Stimulated activated CD4-positive, alpha-beta T cell treated with anti-CD3 and anti-CD28 coated beads, Interleukin-15, amount 100 ng/mL, for 48 hours (primary cell): ENCODE results near the gene ANKRD17.
"Not testable (repeated sequence)": the region's sequence is repeated elsewhere in the genome, so short reads cannot be mapped to it uniquely, and the experiment has no call there.

Experiments used
- DNase-seq, 2 donors: peaks; one replicate each; pipeline ENCODE4 v3.0.0-alpha.2; 2020; ENCODE audit warnings: low read depth in 2 of 2

Gene ANKRD17

GRCh38 chr4:73205482-73205881 is 53.1 kb downstream of the ANKRD17 start:
- no peak for DNase-seq

- DNase-seq, result not testable (repeated sequence)
Observed at GRCh38 chr4:73203976-73204375, 54.6 kb downstream of the ANKRD17 start.

DNA sequence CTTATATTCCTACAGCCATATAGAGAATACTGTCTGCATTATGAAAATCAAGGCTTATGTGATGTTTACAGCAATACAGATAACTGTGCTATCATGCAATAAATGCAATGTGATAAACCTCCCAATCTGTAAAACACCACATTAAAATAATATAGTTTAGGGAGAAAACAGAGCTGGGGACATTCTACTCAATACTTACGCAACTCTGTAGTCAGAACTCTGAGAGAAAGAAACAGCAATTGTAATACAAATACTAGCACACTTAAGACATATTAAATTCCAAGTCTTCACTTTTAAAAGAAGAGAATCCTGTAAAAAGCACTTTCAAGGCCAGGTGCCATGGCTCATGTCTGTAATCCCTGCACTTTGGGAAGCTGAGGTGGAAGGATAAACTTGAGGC is 61.4 kb downstream of the ANKRD17 start:
- DNase-seq, result no peak

DNA sequence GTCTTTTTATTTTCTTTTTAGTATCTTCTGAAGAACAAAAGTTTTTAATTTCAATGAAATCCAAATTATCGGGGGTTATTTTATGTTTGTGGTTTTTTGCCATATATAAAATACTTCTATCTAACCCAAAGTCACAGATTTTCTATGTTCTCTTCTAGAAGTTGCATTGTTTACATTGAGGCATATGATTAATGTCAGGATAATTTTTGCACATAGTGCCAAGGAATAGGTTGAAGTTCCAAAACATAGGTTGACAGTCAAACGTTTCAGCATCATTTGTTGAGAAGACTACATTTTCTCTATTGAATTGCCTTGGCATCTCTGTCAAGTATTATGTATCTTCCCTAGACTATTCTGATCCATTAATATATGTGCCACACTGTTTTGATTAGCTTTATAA is 64.5 kb downstream of the ANKRD17 start:
- no peak for DNase-seq

GRCh38 chr4:73193659-73194058 is 64.9 kb downstream of the ANKRD17 start:
- no peak for DNase-seq

GRCh38 chr4:73193155-73193554 is 65.4 kb downstream of the ANKRD17 start:
- DNase-seq, result no peak

GRCh38 chr4:73189274-73189810 is 69.3 kb downstream of the ANKRD17 start:
- no peak for DNase-seq

GRCh38 chr4:73187325-73187724 is 71.3 kb downstream of the ANKRD17 start:
- DNase-seq, result no peak

DNA sequence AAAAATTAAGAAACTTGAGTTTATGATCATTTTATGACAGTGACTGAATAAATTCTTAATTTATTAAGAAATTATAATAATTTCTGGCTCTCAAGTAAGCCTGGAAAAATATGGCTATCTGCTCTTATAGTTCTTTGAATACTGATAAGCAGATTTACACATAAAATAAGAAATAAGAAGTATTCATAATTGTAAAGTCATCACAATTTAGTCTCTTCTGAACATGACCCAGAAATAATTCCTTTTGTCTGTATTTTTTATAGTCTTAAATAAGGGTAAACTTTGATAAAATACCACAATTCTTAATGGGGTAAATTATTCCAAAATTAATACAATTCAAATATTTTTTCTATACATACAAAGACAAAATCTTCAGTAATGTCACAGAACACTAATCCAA is 72.7 kb downstream of the ANKRD17 start:
- no peak for DNase-seq

- DNase-seq, result no peak
Observed at GRCh38 chr4:73181231-73181630, 77.4 kb downstream of the ANKRD17 start.

DNA sequence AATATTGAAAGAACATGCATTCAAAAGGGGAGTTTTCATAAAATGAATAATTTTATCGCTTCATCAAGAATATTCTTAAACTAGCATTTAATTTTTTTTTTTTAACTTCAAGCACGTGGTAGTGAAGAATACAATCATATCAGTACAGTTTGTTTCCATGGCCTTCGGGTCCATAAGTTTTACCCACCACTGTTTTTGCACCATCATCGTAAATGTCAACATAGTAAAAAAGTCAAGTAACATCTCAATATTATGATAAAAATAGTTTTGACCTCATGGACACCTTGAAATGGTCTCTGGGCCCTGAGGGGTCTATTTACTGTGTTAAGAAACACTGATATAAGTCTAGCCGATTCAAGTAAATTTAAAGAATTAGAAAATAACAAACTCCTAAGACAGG is 80.2 kb downstream of the ANKRD17 start:
- DNase-seq, result no peak

- DNase-seq, result no peak
Observed at GRCh38 chr4:73172161-73172560, 86.4 kb downstream of the ANKRD17 start.

GRCh38 chr4:73170518-73171198 is 87.9 kb downstream of the ANKRD17 start:
- no peak for DNase-seq

DNA sequence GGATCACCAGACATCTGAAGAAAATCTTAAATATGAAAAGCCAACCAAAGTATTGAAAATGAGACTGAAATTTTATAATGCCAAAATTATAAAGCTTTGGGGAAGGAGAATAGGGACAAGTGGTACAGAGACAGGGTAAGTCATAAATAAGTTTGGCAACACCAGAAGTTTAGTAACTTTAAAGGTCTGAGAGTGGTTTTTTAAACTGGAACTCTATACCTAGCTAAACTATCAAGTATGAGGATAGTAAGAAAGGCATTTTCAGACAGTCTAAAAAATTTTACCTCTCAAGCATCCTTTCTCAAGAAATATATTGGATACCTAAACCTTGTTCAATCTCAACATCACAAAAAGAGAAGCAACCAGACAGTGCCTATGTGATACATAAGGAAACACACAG is 92.4 kb downstream of the ANKRD17 start:
- DNase-seq, result no peak

- DNase-seq, result no peak
Observed at GRCh38 chr4:73161527-73162185, 96.9 kb downstream of the ANKRD17 start.

DNA sequence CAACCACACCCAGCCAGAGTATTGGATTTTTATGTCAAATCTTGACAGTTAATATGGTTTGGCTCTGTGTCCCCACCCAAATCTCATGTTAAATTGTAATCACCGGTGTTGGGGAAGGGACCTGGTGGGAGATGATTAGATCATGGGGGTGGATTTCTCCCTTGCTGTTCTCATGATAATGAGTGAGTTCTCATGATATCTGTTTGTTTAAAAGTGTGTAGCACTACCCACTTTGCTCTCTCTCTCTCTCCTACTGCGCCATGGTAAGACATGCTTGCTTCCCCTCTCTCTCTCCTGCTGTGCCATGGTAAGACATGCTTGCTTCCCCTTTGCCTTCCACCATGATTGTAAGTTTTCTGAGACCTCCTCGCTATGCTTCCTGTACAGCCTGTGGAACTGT is 102.2 kb downstream of the ANKRD17 start:
- no peak for DNase-seq

DNA sequence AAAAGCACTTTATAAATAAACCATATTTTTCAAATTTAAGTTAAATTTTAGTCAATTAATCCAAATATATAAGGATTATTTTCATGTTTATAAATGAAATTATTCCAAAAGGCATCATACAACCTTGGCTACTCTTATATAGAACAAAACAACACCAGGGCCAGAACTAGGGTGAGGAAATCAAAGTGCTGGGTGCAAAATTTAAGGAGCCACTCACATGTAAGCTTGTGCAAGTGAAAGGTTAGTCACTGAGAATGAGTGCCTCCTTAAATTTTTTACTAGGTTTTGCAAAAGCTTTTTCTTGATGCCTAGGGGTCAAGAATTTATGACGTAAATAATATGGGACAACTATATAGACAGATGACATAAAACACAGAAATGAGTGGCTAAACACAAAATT is 105.7 kb downstream of the ANKRD17 start:
- no peak for DNase-seq

GRCh38 chr4:73142995-73143547 is 115.5 kb downstream of the ANKRD17 start:
- no peak for DNase-seq

DNA sequence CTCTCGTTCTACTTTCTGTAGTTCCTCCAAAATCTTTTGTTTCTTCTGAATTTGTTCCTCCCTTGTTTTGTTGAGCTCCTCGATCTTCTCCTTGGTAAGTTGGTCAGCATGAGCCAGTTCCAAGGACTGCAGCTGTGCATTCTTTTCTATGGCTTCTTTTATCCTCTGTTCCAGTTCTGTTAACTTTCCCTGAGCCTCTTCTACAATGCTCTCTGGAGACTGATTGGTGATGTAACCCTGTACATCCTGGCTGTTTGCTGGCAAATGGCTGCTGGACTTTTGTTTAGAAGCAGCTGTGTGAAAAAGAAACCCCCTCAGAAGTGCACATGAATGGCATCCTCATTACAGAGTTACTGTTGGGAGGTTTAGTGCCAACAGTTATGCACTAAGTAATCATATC is 118.6 kb downstream of the ANKRD17 start:
- DNase-seq, result no peak

DNA sequence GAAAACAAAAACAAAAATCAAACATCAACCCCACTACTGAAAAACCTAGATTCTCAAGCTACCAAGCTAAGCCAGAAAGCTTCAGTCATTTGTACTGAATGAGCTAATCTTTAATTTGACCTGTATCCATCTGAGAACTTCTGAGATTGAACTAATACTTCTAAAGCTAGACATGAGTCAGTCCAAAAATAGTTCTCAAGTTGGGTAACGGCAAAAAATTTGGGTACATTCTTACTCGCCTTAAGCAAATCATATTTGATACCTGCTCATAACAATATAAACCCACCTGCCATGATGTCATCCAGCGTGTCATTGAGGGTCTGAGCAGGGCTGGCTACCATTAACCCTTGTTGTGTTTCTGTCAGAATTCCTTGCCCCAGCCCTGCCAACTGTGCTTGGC is 119.4 kb downstream of the ANKRD17 start:
- no peak for DNase-seq

GRCh38 chr4:73137121-73137520 is 121.5 kb downstream of the ANKRD17 start:
- no peak for DNase-seq

DNA sequence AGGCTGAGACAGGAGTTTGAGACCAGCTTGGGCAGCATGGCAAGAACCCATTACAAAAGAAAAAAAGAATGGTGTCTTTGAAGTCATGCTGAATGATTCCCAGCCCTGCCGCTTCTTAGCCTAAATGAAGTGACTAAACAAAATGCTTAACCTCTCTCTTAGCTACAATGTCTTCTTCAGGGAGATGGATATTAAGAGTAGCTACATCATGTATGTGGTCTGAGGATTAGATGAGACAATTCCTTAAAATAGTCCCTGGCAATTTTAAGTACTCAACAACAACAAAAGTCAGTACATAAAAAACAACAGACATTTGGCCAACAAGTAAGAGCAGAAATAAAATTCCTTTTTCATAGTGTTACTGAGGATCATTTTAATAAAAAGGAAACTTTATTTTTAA is 124.8 kb downstream of the ANKRD17 start:
- no peak for DNase-seq

DNA sequence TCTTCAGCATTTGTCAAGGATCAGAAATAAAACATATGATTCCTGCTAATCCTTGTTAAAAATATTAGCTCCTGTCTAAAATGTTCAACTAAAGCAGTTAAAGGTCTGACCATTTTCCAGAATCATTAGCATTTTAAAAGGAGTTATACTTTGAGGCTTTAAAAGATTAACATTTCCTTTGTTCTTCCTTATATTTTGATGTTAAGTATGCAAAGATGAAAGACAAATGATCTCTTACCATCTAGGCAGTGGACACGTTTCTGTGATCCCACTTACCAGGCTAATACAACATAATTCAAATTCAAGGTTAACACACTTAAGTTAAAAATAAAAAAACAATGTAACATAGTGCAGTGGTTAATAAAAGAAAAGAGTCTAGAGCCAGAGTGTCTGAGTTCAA is 127.3 kb downstream of the ANKRD17 start:
- DNase-seq, result no peak
